Activated B cell treated with CpG ODN at 0.5 μM for 24 hours (primary cell): ENCODE measurements around the gene EPS8L1. TPM values are rescaled to one million over a fixed set of nuclear protein-coding genes. Genes with fewer than 3 reads are reported as not detected.
A peak's percentile ranks its signal among the peaks of the same experiment; 100 is the strongest.

ENCODE experiments used
- ATAC-seq: fragments of 200-7000 bp; cut with Tn5 transposase; one replicate; pipeline ENCODE4 v1.10.0; 2021; ENCODE audit warnings: low read depth, mild to moderate bottlenecking, moderate library complexity
- CTCF ChIA-PET: fragments of 350-600 bp; sonication (Branson Sonifier 250); formaldehyde crosslinking; loops from one replicate; lab custom pipeline; 2021; ENCODE audit warnings: antibody characterized with exemption; lab: Charles Lee
- POLR2A ChIA-PET: fragments of 350-600 bp; sonication (Branson Sonifier 250); formaldehyde crosslinking; loops from one replicate; lab custom pipeline; 2021; ENCODE audit warnings: antibody characterized with exemption; lab: Charles Lee
- DNase-seq: peaks from one replicate; pipeline ENCODE4 v3.0.0; 2022
- H3K27ac Mint-ChIP-seq: one replicate; pipeline ENCODE4 v1.8.0; 2020; ENCODE audit warnings: mixed read lengths
- H3K27me3 Mint-ChIP-seq: one replicate; pipeline ENCODE4 v1.8.0; 2021; ENCODE audit warnings: mixed read lengths
- H3K36me3 Mint-ChIP-seq: one replicate; pipeline ENCODE4 v1.8.0; 2021; ENCODE audit warnings: low read depth, mixed read lengths
- H3K4me1 Mint-ChIP-seq: one replicate; pipeline ENCODE4 v1.8.0; 2021; ENCODE audit warnings: mixed read lengths
- H3K4me3 Mint-ChIP-seq: one replicate; pipeline ENCODE4 v1.8.0; 2020; ENCODE audit warnings: mild to moderate bottlenecking, mixed read lengths
- H3K9me3 Mint-ChIP-seq: one replicate; pipeline ENCODE4 v1.8.0; 2020; ENCODE audit warnings: mixed read lengths
- intact Hi-C: fragments of 100-400 bp; cut with micrococcal nuclease; formaldehyde crosslinking; loops from one replicate; pipeline ENCODE4 v1.15.1; 2024
- total RNA-seq: library from RNA; stranded (reverse); gene quantifications from 2 replicates; pipeline ENCODE4 v1.2.3, GENCODE V29; 2022
- TF ChIP-seq, protein P1 (sequence below): fragments of 200-600 bp; IDR thresholded peaks from one replicate; pipeline ENCODE4 v1.8.0; 2022; ENCODE audit warnings: antibody characterized with exemption, mild to moderate bottlenecking

Gene EPS8L1
- total RNA-seq, 1 donor from 2014 or later, result 0.38 TPM

- peak; percentile 28 for ATAC-seq
- intact Hi-C loops, result loop anchor here (5.0 kb wide), 1 partner anchor 97 kb away; no protein-coding TSS in a partner anchor
- no peaks in the 10 kb centered on the region for H3K9me3 Mint-ChIP-seq
- DNase-seq, result peak; percentile 42
- peaks cover 53% of the 10 kb centered on the region for H3K27me3 Mint-ChIP-seq
- peaks cover 31% of the 10 kb centered on the region for H3K4me1 Mint-ChIP-seq
- POLR2A ChIA-PET, result no interaction called here
- peak overlapping the region; percentile 18 for H3K27ac Mint-ChIP-seq
- CTCF ChIA-PET, result interaction anchor here (1.2 kb wide), 1 partner anchor 9 kb away, joined by 6 read pairs; no protein-coding TSS in a partner anchor
- TF ChIP-seq, protein P1, sequence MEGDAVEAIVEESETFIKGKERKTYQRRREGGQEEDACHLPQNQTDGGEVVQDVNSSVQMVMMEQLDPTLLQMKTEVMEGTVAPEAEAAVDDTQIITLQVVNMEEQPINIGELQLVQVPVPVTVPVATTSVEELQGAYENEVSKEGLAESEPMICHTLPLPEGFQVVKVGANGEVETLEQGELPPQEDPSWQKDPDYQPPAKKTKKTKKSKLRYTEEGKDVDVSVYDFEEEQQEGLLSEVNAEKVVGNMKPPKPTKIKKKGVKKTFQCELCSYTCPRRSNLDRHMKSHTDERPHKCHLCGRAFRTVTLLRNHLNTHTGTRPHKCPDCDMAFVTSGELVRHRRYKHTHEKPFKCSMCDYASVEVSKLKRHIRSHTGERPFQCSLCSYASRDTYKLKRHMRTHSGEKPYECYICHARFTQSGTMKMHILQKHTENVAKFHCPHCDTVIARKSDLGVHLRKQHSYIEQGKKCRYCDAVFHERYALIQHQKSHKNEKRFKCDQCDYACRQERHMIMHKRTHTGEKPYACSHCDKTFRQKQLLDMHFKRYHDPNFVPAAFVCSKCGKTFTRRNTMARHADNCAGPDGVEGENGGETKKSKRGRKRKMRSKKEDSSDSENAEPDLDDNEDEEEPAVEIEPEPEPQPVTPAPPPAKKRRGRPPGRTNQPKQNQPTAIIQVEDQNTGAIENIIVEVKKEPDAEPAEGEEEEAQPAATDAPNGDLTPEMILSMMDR, result no peak
- H3K36me3 Mint-ChIP-seq, result no peaks in the 10 kb centered on the region
- H3K4me3 Mint-ChIP-seq, result peak overlapping the region; percentile 76
These were observed 4.7 kb downstream of the EPS8L1 start for GRCh38 chr19:55080121-55080967.

- ChIA-PET POLR2A (interaction anchor here (0.5 kb wide), 1 partner anchor 544 kb away, joined by 4 read pairs; no protein-coding TSS in a partner anchor), CTCF (interaction anchor here (1.2 kb wide), 1 partner anchor 8 kb away, joined by 6 read pairs; no protein-coding TSS in a partner anchor)
- Mint-ChIP-seq H3K4me1 (peaks cover 31% of the 10 kb centered on the region), H3K27ac (peak overlapping the region; percentile 18), H3K27me3 (peaks cover 54% of the 10 kb centered on the region), H3K36me3 (no peaks in the 10 kb centered on the region), H3K4me3 (peak overlapping the region; percentile 76), H3K9me3 (no peaks in the 10 kb centered on the region)
- TF ChIP-seq, protein P1, result no peak
- DNase-seq (peak; percentile 80), ATAC-seq (peak; percentile 87)
- intact Hi-C loops, result loop anchor here (1.0 to 5.0 kb wide), 3 partner anchors 18 to 96 kb away; partner anchors contain the start of gene RDH13
These were observed 5.5 kb downstream of the EPS8L1 start for GRCh38 chr19:55080968-55081769.

GRCh38 chr19:55081770-55082019, 6.0 kb downstream of the EPS8L1 start:
- peaks cover 53% of the 10 kb centered on the region for H3K27me3 Mint-ChIP-seq
- H3K27ac Mint-ChIP-seq, result no peak overlapping the region
- ChIA-PET POLR2A (interaction anchor here (0.5 kb wide), 1 partner anchor 543 kb away, joined by 4 read pairs; no protein-coding TSS in a partner anchor), CTCF (no interaction called here)
- peaks cover 31% of the 10 kb centered on the region for H3K4me1 Mint-ChIP-seq
- no peaks in the 10 kb centered on the region for H3K9me3 Mint-ChIP-seq
- ATAC-seq (no peak), DNase-seq (no peak)
- intact Hi-C loops, result loop anchor here (1.0 to 5.0 kb wide), 3 partner anchors 18 to 96 kb away; partner anchors contain the start of gene RDH13
- peak overlapping the region; percentile 76 for H3K4me3 Mint-ChIP-seq
- no peaks in the 10 kb centered on the region for H3K36me3 Mint-ChIP-seq
- TF ChIP-seq, protein P1, result no peak

GRCh38 chr19:55082020-55082851, 6.6 kb downstream of the EPS8L1 start:
- TF ChIP-seq, protein P1, result no peak
- H3K4me3 Mint-ChIP-seq, result peak overlapping the region; percentile 28
- DNase-seq (no peak), ATAC-seq (no peak)
- H3K9me3 Mint-ChIP-seq, result no peaks in the 10 kb centered on the region
- no peaks in the 10 kb centered on the region for H3K36me3 Mint-ChIP-seq
- H3K27ac Mint-ChIP-seq, result no peak overlapping the region
- ChIA-PET CTCF (no interaction called here), POLR2A (interaction anchor here (0.5 kb wide), 1 partner anchor 543 kb away, joined by 4 read pairs; no protein-coding TSS in a partner anchor)
- peaks cover 48% of the 10 kb centered on the region for H3K27me3 Mint-ChIP-seq
- peaks cover 36% of the 10 kb centered on the region for H3K4me1 Mint-ChIP-seq
- intact Hi-C loops, result loop anchor here (5.0 kb wide), 1 partner anchor 95 kb away; no protein-coding TSS in a partner anchor
